ENCODE measurements around the gene E4F1. TPM values are rescaled to one million over a fixed set of nuclear protein-coding genes. Genes with fewer than 3 reads are reported as not detected.

The E4F1 gene
- total and polyA plus RNA-seq, 2 of the 8 experiments (the other 6 are each of a cell fraction or from before 2014, with no cell fraction given): 22.2 to 27.0 TPM

GRCh38 chr16:2188395-2188794 is 35.0 kb upstream of the E4F1 start:
- no peak overlapping the region for H2BK20ac ChIP-seq (ENCODE audit: low read length)
- no peaks in the 10 kb centered on the region for H3K9me3 ChIP-seq (ENCODE audit: insufficient read depth in 2 of 2, low read depth in 1 of 2, low read length in 1 of 2)
- 96% methylated on average over 8 of the region's 8 CpGs; no CpG with 5 or more reads in 1 of the 2 experiments for WGBS, 2 experiments (ENCODE audit: extremely low coverage in 1 of 2, insufficient coverage in 1 of 2, insufficient read length in 1 of 2, insufficient replicate concordance in 2 of 2, low coverage in 1 of 2, low lambda C conversion rate in 2 of 2, missing lambda C conversion rate in 1 of 2)
- no peak overlapping the region for H3K14ac ChIP-seq (ENCODE audit: insufficient read length)
- H2BK5ac ChIP-seq (ENCODE audit: low read depth, low read length): no peak overlapping the region
- no peak overlapping the region for H3K18ac ChIP-seq (ENCODE audit: extremely low read depth, low read length)
- H4K8ac ChIP-seq (ENCODE audit: extremely low read depth, insufficient read depth, low read length): no peak overlapping the region
- H3K4me1 ChIP-seq (replicated peaks in 1 of 4; ENCODE audit: control insufficient read depth in 3 of 4, insufficient read depth in 4 of 4, low read length in 3 of 4): no peaks in the 10 kb centered on the region; a peak in 1 of 7 replicates
- no peaks in the 10 kb centered on the region for H3K23me2 ChIP-seq (ENCODE audit: low read depth, low read length)
- H3K27ac ChIP-seq (ENCODE audit: low read depth, low read length): no peak overlapping the region
- no peaks in the 10 kb centered on the region for H3K79me2 ChIP-seq (ENCODE audit: control insufficient read depth in 1 of 2, insufficient read depth in 2 of 2, low read length in 2 of 2)
- ChIA-PET CTCF (ENCODE audit: partially characterized antibody) (interaction anchor here (1.9 kb wide), 1 partner anchor 50 kb away, joined by 4 read pairs; no protein-coding TSS in a partner anchor), POLR2A (ENCODE audit: partially characterized antibody) (interaction anchor here (0.6 to 2.2 kb wide), 7 partner anchors 8 to 281 kb away, joined by 3 to 6 read pairs (median 4); partner anchors contain the start of gene ECI1)
- H3K4ac ChIP-seq (replicated peaks; ENCODE audit: insufficient read length, low read depth, low read length): no peak overlapping the region
- no peak overlapping the region for H3K4me2 ChIP-seq (ENCODE audit: insufficient read depth in 1 of 2, low read depth in 2 of 2, low read length in 2 of 2)
- peaks cover 0 to 6% of the 10 kb centered on the region in 2 experiments for H4K20me1 ChIP-seq (replicated peaks in 1 of 2; ENCODE audit: control insufficient read depth in 1 of 2, insufficient read depth in 2 of 2, low read length in 2 of 2)
- H3K9ac ChIP-seq (replicated peaks in 1 of 4; ENCODE audit: extremely low read depth in 1 of 4, low read depth in 3 of 4, low read length in 3 of 4): no peak overlapping the region
- H3K79me1 ChIP-seq (ENCODE audit: low read depth, low read length): no peaks in the 10 kb centered on the region
- H2BK120ac ChIP-seq (replicated peaks; ENCODE audit: low read depth, low read length): no peak overlapping the region
- no peak overlapping the region for H3K23ac ChIP-seq (ENCODE audit: insufficient read length)
- H2AFZ ChIP-seq (ENCODE audit: low read length): no peak overlapping the region
- H4K91ac ChIP-seq (replicated peaks; ENCODE audit: insufficient read length, low read length): no peak overlapping the region
- no peak overlapping the region for H2AK5ac ChIP-seq (ENCODE audit: low read depth, low read length)
- H2BK12ac ChIP-seq (ENCODE audit: low read depth, low read length): no peak overlapping the region
- FAIRE-seq: no peak
- DNase-seq (ENCODE audit: low read depth in 1 of 2, low spot score in 2 of 2): no peak
- H3K4me3 ChIP-seq (ENCODE audit: extremely low read depth in 1 of 4, insufficient read depth in 2 of 4, low read depth in 3 of 4, low read length in 4 of 4): no peak overlapping the region
- H2BK15ac ChIP-seq (ENCODE audit: low read length): no peak overlapping the region
- peaks cover 0 to 4% (median 0%) of the 10 kb centered on the region in 4 experiments; a peak in 1 of 8 replicates for H3K36me3 ChIP-seq (ENCODE audit: control insufficient read depth in 2 of 4, insufficient read depth in 4 of 4, low read length in 3 of 4)
- no peak overlapping the region for H3K56ac ChIP-seq (replicated peaks; ENCODE audit: insufficient read length, low read depth, low read length)
- H4K5ac ChIP-seq (ENCODE audit: insufficient read length, low read depth, low read length): no peak overlapping the region
- H3K27me3 ChIP-seq (replicated peaks in 1 of 4; ENCODE audit: control insufficient read depth in 3 of 4, extremely low read depth in 1 of 4, insufficient read depth in 3 of 4, low read length in 3 of 4): no peaks in the 10 kb centered on the region
- no peak for TF ChIP-seq HDAC2 (IDR thresholded peaks at IDR 0.05; ENCODE audit: borderline replicate concordance in 1 of 2, low read depth in 2 of 2, low read length in 2 of 2)
